NCI-H2196 (cell line): ENCODE measurements around the gene IAH1.
"Not testable (repeated sequence)": the region's sequence is repeated elsewhere in the genome, so short reads cannot be mapped to it uniquely, and the experiment has no call there.

ENCODE experiments used
- DNase-seq: peaks from one replicate; lab custom pipeline; 2025; ENCODE audit not compliant: unreplicated experiment; lab: John Stamatoyannopoulos, UW

The IAH1 gene

GRCh38 chr2:9473308-9473984 lies 905 bp upstream of the IAH1 start:
- no peak for DNase-seq

- no peak for DNase-seq
These were observed 378 bp upstream of the IAH1 start for GRCh38 chr2:9473985-9474360.

- DNase-seq = no peak
These were observed 3.6 kb downstream of the IAH1 start for GRCh38 chr2:9477914-9478313.

GRCh38 chr2:9478526-9478925 lies 4.2 kb downstream of the IAH1 start:
- DNase-seq = no peak

GRCh38 chr2:9480157-9480556 lies 5.8 kb downstream of the IAH1 start:
- no peak for DNase-seq

- DNase-seq = no peak
These were observed 8.8 kb downstream of the IAH1 start for GRCh38 chr2:9483107-9483506.

GRCh38 chr2:9484533-9484932 lies 10.2 kb downstream of the IAH1 start:
- DNase-seq = no peak

GRCh38 chr2:9488583-9489547 lies 14.5 kb downstream of the IAH1 start:
- DNase-seq = no peak

GRCh38 chr2:9490789-9491188 lies 16.4 kb downstream of the IAH1 start:
- DNase-seq = no peak

GRCh38 chr2:9492927-9493326 lies 18.6 kb downstream of the IAH1 start:
- no peak for DNase-seq

- no peak for DNase-seq
These were observed 19.1 kb downstream of the IAH1 start for GRCh38 chr2:9493478-9493877.

GRCh38 chr2:9494081-9494480 lies 19.7 kb downstream of the IAH1 start:
- DNase-seq = no peak

- DNase-seq = peak; percentile 72
These were observed 22.7 kb downstream of the IAH1 start for GRCh38 chr2:9497017-9497416.

GRCh38 chr2:9498210-9498609 lies 23.9 kb downstream of the IAH1 start:
- DNase-seq = no peak

GRCh38 chr2:9508931-9509330 lies 34.6 kb downstream of the IAH1 start:
- no peak for DNase-seq

GRCh38 chr2:9513946-9514345 lies 39.6 kb downstream of the IAH1 start:
- DNase-seq = not testable (repeated sequence)

- no peak for DNase-seq
These were observed 42.9 kb downstream of the IAH1 start for GRCh38 chr2:9517118-9517782.

- no peak for DNase-seq
These were observed 43.8 kb downstream of the IAH1 start for GRCh38 chr2:9518163-9518562.

GRCh38 chr2:9518780-9519179 lies 44.4 kb downstream of the IAH1 start:
- no peak for DNase-seq

- DNase-seq = no peak
These were observed 44.9 kb downstream of the IAH1 start for GRCh38 chr2:9519250-9519649.

GRCh38 chr2:9524291-9524690 lies 49.9 kb downstream of the IAH1 start:
- DNase-seq = no peak

- no peak for DNase-seq
These were observed 50.9 kb downstream of the IAH1 start for GRCh38 chr2:9525266-9525665.
